HG03175 (cell line): ENCODE results near the gene C1orf210.

Experiments used
- ATAC-seq: cut with Tn5 transposase; IDR thresholded peaks from one replicate; pipeline ENCODE4 v1.9.1; 2021; ENCODE audit warnings: mild to moderate bottlenecking, moderate library complexity; ENCODE audit not compliant: unreplicated experiment

C1orf210 gene

GRCh38 chr1:43296207-43296606 is 10.8 kb upstream of the C1orf210 start:
- ATAC-seq: no peak

GRCh38 chr1:43294761-43295160 is 9.4 kb upstream of the C1orf210 start:
- ATAC-seq: no peak

- no peak for ATAC-seq
These were observed 8.7 kb upstream of the C1orf210 start for GRCh38 chr1:43293896-43294760.

GRCh38 chr1:43293176-43293575 is 7.8 kb upstream of the C1orf210 start:
- no peak for ATAC-seq

GRCh38 chr1:43292679-43293078 is 7.3 kb upstream of the C1orf210 start:
- ATAC-seq: no peak

GRCh38 chr1:43292216-43292615 is 6.8 kb upstream of the C1orf210 start:
- ATAC-seq: no peak

GRCh38 chr1:43288785-43289706 is 3.7 kb upstream of the C1orf210 start:
- ATAC-seq: no peak

- no peak for ATAC-seq
These were observed 2.8 kb upstream of the C1orf210 start for GRCh38 chr1:43288058-43288784.

- ATAC-seq: no peak
These were observed 1.2 kb upstream of the C1orf210 start for GRCh38 chr1:43286533-43286932.

GRCh38 chr1:43286115-43286514 is 734 bp upstream of the C1orf210 start:
- ATAC-seq: no peak

- no peak for ATAC-seq
These were observed 753 bp downstream of the C1orf210 start for GRCh38 chr1:43284546-43285110.

GRCh38 chr1:43284065-43284464 is 1.3 kb downstream of the C1orf210 start:
- no peak for ATAC-seq

- ATAC-seq: no peak
These were observed 2.9 kb downstream of the C1orf210 start for GRCh38 chr1:43282220-43283195.

- no peak for ATAC-seq
These were observed 4.7 kb downstream of the C1orf210 start for GRCh38 chr1:43280692-43281091.

GRCh38 chr1:43279666-43280065 is 5.7 kb downstream of the C1orf210 start:
- no peak for ATAC-seq

GRCh38 chr1:43279161-43279560 is 6.2 kb downstream of the C1orf210 start:
- ATAC-seq: no peak

GRCh38 chr1:43277116-43277876 is 8.1 kb downstream of the C1orf210 start:
- no peak for ATAC-seq

GRCh38 chr1:43276673-43277072 is 8.7 kb downstream of the C1orf210 start:
- ATAC-seq: no peak
